HepG2 (cell line): ENCODE measurements around the gene SPHK1. TPM values are rescaled to one million over a fixed set of nuclear protein-coding genes. Genes with fewer than 3 reads are reported as not detected.
A peak's percentile ranks its signal among the peaks of the same experiment; 100 is the strongest.

ENCODE experiments used
- ATAD3A ChIP-seq: sonication (generic); formaldehyde crosslinking; IDR thresholded peaks from 2 replicates; pipeline ENCODE4 v1.4.0; 2020; ENCODE audit warnings: missing genetic modification reagents
- CAMTA2 ChIP-seq: sonication (generic); formaldehyde crosslinking; IDR thresholded peaks from 2 replicates; pipeline ENCODE4 v1.4.0; 2020; ENCODE audit warnings: mild to moderate bottlenecking, missing genetic modification reagents, borderline replicate concordance
- ERF ChIP-seq: IDR thresholded peaks from 2 replicates; pipeline ENCODE4 v1.6.1; 2018; ENCODE audit warnings: missing biosample characterization, missing genetic modification reagents
- FOXO1 ChIP-seq: sonication (generic); formaldehyde crosslinking; IDR thresholded peaks from 2 replicates; pipeline ENCODE4 v1.4.0; 2020; ENCODE audit warnings: missing genetic modification reagents
- HOXA7 ChIP-seq: sonication (generic); formaldehyde crosslinking; IDR thresholded peaks from 2 replicates; pipeline ENCODE4 v1.8.1; 2022; ENCODE audit warnings: mild to moderate bottlenecking, missing genetic modification reagents, moderate library complexity
- NFIC ChIP-seq: IDR thresholded peaks from 2 replicates; pipeline ENCODE4 v1.6.1; 2012; ENCODE audit warnings: mild to moderate bottlenecking, low read length, inconsistent platforms
- PTBP1 ChIP-seq: fragments of 200-400 bp; formaldehyde crosslinking; IDR thresholded peaks from 2 replicates; pipeline ENCODE4 v1.6.1; 2018; ENCODE audit warnings: low read length, low read depth; ENCODE audit not compliant: poor library complexity, severe bottlenecking
- SMARCC2 ChIP-seq: fragments of 450-650 bp; IDR thresholded peaks from 2 replicates; pipeline ENCODE4 v1.6.1; 2017; ENCODE audit warnings: antibody characterized with exemption, mild to moderate bottlenecking
- SMC3 ChIP-seq: IDR thresholded peaks from 2 replicates; pipeline ENCODE4 v1.6.1; 2011; ENCODE audit warnings: low read length, improper control_type of control experiment
- TMF1 ChIP-seq: sonication (generic); formaldehyde crosslinking; IDR thresholded peaks from 2 replicates; pipeline ENCODE4 v1.8.1; 2022; ENCODE audit warnings: low read depth, missing genetic modification reagents
- ZBTB3 ChIP-seq: sonication (generic); formaldehyde crosslinking; IDR thresholded peaks from 2 replicates; pipeline ENCODE4 v1.4.0; 2020; ENCODE audit warnings: low read depth, mild to moderate bottlenecking, moderate library complexity, missing genetic modification reagents, borderline replicate concordance
- ZIK1 ChIP-seq: sonication (generic); formaldehyde crosslinking; IDR thresholded peaks from 2 replicates; pipeline ENCODE4 v1.5.0; 2020; ENCODE audit warnings: mild to moderate bottlenecking, low read depth, missing genetic modification reagents, borderline replicate concordance
- ZNF367 ChIP-seq: sonication (generic); formaldehyde crosslinking; IDR thresholded peaks from 2 replicates; pipeline ENCODE4 v1.4.0; 2020; ENCODE audit warnings: missing genetic modification reagents, borderline replicate concordance
- ZNF383 ChIP-seq: sonication (generic); formaldehyde crosslinking; IDR thresholded peaks from 2 replicates; pipeline ENCODE4 v1.4.0; 2020; ENCODE audit warnings: missing genetic modification reagents, mild to moderate bottlenecking, borderline replicate concordance
- ZNF430 ChIP-seq: sonication (generic); formaldehyde crosslinking; IDR thresholded peaks from 2 replicates; pipeline ENCODE4 v1.9.0; 2021; ENCODE audit warnings: mild to moderate bottlenecking, missing genetic modification reagents
- ZNF619 ChIP-seq: sonication (generic); formaldehyde crosslinking; IDR thresholded peaks from 2 replicates; pipeline ENCODE4 v1.4.0; 2020; ENCODE audit warnings: mild to moderate bottlenecking, missing genetic modification reagents
- ZNF672 ChIP-seq: sonication (generic); formaldehyde crosslinking; IDR thresholded peaks from 2 replicates; pipeline ENCODE4 v1.8.1; 2022; ENCODE audit warnings: missing genetic modification reagents
- ZNF7 ChIP-seq: IDR thresholded peaks from 2 replicates; pipeline ENCODE4 v1.6.1; 2016; ENCODE audit warnings: missing biosample characterization, missing genetic modification reagents
- ZNF720 ChIP-seq: sonication (generic); formaldehyde crosslinking; IDR thresholded peaks from 2 replicates; pipeline ENCODE4 v1.4.0; 2020; ENCODE audit warnings: missing genetic modification reagents
- ZNF83 ChIP-seq: sonication (generic); formaldehyde crosslinking; IDR thresholded peaks from 2 replicates; pipeline ENCODE4 v1.4.0; 2020; ENCODE audit warnings: missing genetic modification reagents, mild to moderate bottlenecking, borderline replicate concordance
- ZNF839 ChIP-seq: sonication (generic); formaldehyde crosslinking; IDR thresholded peaks from 2 replicates; pipeline ENCODE4 v1.4.0; 2020; ENCODE audit warnings: missing genetic modification reagents, mild to moderate bottlenecking, borderline replicate concordance
- ZNF841 ChIP-seq: sonication (generic); formaldehyde crosslinking; IDR thresholded peaks from 2 replicates; pipeline ENCODE4 v1.8.1; 2023; ENCODE audit warnings: missing genetic modification reagents, borderline replicate concordance
- ZSCAN12 ChIP-seq: sonication (generic); formaldehyde crosslinking; IDR thresholded peaks from 2 replicates; pipeline ENCODE4 v1.9.0; 2021; ENCODE audit warnings: mild to moderate bottlenecking, missing genetic modification reagents
- polyA plus RNA-seq, 8 experiments: library from polyadenylated mRNA; depleted of rRNA in 3 of 8; stranded (reverse) in 7 of 8; unstranded in 1 of 8; fragments of >200 nt; fragmentation: Illumina TruSeq in 4 of 8; extraction: Trizol in 4 of 8; gene quantifications; 2 replicates each; pipeline versions ENCODE4 v1.2.1 to v1.2.3, GENCODE V29; 2011 to 2016; ENCODE audit warnings: low read depth in 4 of 8, missing spikeins in 1 of 8, mixed read lengths in 1 of 8; ENCODE audit not compliant: insufficient read depth in 1 of 8
- total RNA-seq, 5 experiments: library from RNA; depleted of rRNA; stranded (reverse); fragments of >200 nt; fragmentation: Illumina TruSeq; extraction: Trizol; gene quantifications; 2 replicates each; pipeline ENCODE4 v1.2.3, GENCODE V29; 2016; ENCODE audit warnings: low read depth in 1 of 5
- TF ChIP-seq, protein P1 (sequence below): sonication (generic); formaldehyde crosslinking; IDR thresholded peaks from 2 replicates; pipeline ENCODE4 v1.5.0; 2020; ENCODE audit warnings: mild to moderate bottlenecking, missing genetic modification reagents, borderline replicate concordance
- TF ChIP-seq, protein P2 (sequence below): sonication (generic); formaldehyde crosslinking; IDR thresholded peaks from 2 replicates; pipeline ENCODE4 v1.4.0; 2020; ENCODE audit warnings: missing genetic modification reagents, borderline replicate concordance
- TF ChIP-seq, protein P3 (sequence below): conservative IDR thresholded peaks from 2 replicates; pipeline ENCODE4 v1.6.1; 2018; ENCODE audit warnings: missing genetic modification reagents

The SPHK1 gene
- total and polyA plus RNA-seq, 2 of the 13 experiments (the other 11 are each of a cell fraction or from before 2014, with no cell fraction given) = 129 to 160 TPM

DNA sequence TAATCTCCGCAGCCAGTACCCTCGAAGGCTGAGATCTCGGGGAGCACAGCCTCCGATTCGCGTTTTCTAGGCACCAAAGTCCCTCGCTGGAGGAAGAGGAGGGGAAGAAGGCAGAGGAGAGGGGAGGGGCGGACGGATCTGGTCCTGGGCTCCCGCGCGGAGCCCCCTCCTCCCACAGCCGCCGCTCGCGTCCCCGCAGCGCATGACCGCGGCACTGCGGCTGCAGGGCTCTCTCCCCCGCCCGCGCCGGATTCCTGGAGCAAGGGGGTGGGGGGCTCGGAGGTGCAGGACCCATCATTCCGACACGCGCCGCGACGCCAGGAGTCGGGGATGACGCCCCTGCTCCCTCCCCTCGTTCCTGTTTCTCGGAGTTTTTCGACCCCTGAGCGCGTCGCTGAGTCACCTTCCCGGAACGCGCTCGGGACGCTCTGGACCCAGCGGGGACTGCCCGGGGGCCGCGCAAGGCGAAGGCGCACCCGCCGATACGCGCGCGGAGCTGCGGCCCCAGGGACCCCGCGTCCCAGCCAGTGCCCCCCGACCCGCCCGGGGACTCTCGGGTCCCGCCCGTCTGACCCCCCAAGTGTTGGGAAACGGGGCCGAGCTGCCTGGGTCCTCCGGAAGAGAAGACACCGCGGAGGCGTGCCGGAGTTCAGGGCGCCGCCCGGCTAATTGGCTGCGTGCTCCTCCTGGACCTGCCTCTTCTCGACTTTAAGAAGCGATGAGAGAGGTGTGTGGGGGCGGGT lies 1.4 kb upstream of the SPHK1 start (continued):
- no peak for TF ChIP-seq HOXA7 (CRISPR knock-in tag)
- TF ChIP-seq ZIK1 (CRISPR knock-in tag) = peak; percentile 73; the same call in 1 of the 2 replicates
- TF ChIP-seq ZNF430 (CRISPR knock-in tag) = peak; percentile 5; the same call in 1 of the 2 replicates
- TF ChIP-seq ZNF7 (CRISPR knock-in tag) = no peak; the same call in 1 of the 2 replicates
- peak; percentile 74 for TF ChIP-seq PTBP1
- TF ChIP-seq, protein P1, sequence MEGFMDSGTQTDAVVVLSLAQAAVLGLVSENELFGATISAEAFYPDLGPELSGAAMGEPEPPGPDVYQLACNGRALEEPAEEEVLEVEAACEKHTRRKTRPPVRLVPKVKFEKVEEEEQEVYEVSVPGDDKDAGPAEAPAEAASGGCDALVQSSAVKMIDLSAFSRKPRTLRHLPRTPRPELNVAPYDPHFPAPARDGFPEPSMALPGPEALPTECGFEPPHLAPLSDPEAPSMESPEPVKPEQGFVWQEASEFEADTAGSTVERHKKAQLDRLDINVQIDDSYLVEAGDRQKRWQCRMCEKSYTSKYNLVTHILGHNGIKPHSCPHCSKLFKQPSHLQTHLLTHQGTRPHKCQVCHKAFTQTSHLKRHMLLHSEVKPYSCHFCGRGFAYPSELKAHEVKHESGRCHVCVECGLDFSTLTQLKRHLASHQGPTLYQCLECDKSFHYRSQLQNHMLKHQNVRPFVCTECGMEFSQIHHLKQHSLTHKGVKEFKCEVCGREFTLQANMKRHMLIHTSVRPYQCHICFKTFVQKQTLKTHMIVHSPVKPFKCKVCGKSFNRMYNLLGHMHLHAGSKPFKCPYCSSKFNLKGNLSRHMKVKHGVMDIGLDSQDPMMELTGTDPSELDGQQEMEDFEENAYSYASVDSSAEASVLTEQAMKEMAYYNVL = peak; percentile 39; the same call in 1 of the 2 replicates
- no peak for TF ChIP-seq ZNF383 (CRISPR knock-in tag)
- TF ChIP-seq ZSCAN12 (CRISPR knock-in tag) = no peak
- no peak for TF ChIP-seq ZNF83 (CRISPR knock-in tag)
- TF ChIP-seq CAMTA2 (CRISPR knock-in tag) = no peak; the same call in 1 of the 2 replicates
- no peak for TF ChIP-seq ZNF672 (CRISPR knock-in tag)
- TF ChIP-seq, protein P2, sequence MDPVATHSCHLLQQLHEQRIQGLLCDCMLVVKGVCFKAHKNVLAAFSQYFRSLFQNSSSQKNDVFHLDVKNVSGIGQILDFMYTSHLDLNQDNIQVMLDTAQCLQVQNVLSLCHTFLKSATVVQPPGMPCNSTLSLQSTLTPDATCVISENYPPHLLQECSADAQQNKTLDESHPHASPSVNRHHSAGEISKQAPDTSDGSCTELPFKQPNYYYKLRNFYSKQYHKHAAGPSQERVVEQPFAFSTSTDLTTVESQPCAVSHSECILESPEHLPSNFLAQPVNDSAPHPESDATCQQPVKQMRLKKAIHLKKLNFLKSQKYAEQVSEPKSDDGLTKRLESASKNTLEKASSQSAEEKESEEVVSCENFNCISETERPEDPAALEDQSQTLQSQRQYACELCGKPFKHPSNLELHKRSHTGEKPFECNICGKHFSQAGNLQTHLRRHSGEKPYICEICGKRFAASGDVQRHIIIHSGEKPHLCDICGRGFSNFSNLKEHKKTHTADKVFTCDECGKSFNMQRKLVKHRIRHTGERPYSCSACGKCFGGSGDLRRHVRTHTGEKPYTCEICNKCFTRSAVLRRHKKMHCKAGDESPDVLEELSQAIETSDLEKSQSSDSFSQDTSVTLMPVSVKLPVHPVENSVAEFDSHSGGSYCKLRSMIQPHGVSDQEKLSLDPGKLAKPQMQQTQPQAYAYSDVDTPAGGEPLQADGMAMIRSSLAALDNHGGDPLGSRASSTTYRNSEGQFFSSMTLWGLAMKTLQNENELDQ (CRISPR knock-in tag) = no peak
- no peak for TF ChIP-seq NFIC
- TF ChIP-seq ZNF720 = no peak
- TF ChIP-seq ZNF841 (CRISPR knock-in tag) = 0 out of 2 replicates have a peak, but pooled peaks have one; percentile 13
- no peak for TF ChIP-seq ATAD3A (CRISPR knock-in tag)
- no peak for TF ChIP-seq ZBTB3 (CRISPR knock-in tag)
- TF ChIP-seq TMF1 = no peak; the same call in 1 of the 2 replicates
- no peak for TF ChIP-seq ZNF619 (CRISPR knock-in tag)
- no peak; the same call in 1 of the 2 replicates for TF ChIP-seq FOXO1 (CRISPR knock-in tag)
- TF ChIP-seq ZNF367 (CRISPR knock-in tag) = no peak; the same call in 1 of the 2 replicates
- no peak for TF ChIP-seq SMARCC2
- TF ChIP-seq ERF (CRISPR knock-in tag) = peak; percentile 20; the same call in 1 of the 2 replicates
- TF ChIP-seq, protein P3, sequence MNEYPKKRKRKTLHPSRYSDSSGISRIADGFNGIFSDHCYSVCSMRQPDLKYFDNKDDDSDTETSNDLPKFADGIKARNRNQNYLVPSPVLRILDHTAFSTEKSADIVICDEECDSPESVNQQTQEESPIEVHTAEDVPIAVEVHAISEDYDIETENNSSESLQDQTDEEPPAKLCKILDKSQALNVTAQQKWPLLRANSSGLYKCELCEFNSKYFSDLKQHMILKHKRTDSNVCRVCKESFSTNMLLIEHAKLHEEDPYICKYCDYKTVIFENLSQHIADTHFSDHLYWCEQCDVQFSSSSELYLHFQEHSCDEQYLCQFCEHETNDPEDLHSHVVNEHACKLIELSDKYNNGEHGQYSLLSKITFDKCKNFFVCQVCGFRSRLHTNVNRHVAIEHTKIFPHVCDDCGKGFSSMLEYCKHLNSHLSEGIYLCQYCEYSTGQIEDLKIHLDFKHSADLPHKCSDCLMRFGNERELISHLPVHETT (CRISPR knock-in tag) = no peak; the same call in 1 of the 2 replicates
- no peak for TF ChIP-seq ZNF839 (CRISPR knock-in tag)
- no peak for TF ChIP-seq SMC3
